Measurements from ENCODE around the gene BCAR3.
"Not testable (repeated sequence)": the region's sequence is repeated elsewhere in the genome, so short reads cannot be mapped to it uniquely, and the experiment has no call there.

The BCAR3 gene

DNA sequence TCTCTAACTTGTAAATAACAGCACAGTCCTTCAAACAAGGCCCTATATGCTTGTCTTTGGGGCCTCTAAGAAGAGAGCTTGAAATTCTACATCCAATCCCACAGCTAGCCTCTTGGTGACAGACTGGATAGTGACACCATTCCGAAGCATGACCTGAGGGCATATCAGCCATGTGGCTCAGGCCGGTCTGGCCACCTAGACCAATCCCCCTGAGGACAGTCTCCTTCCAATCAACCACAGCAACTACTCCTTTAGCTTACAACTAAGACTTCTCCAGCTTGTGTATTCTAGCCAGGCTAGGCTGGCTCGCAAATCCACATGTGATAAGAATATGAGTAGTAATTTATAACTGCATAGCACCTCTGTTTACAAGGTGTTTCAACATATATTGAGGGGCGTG lies 14.0 kb downstream of the BCAR3 start:
- WGBS: 79% methylated on average over 2 of the region's 4 CpGs
- no peak overlapping the region for H3K27ac ChIP-seq (ENCODE audit: low read depth, low read length)
- no peak overlapping the region for H3K4me3 ChIP-seq (ENCODE audit: low read length)
- no peaks in the 10 kb centered on the region for H3K27me3 ChIP-seq (ENCODE audit: insufficient read depth, low read length)
- H3K9me3 ChIP-seq (ENCODE audit: insufficient read depth, low read depth, low read length): no peaks in the 10 kb centered on the region
- peaks cover 12% of the 10 kb centered on the region for H3K4me1 ChIP-seq (ENCODE audit: insufficient read depth, low read length)
- H3K36me3 ChIP-seq (ENCODE audit: insufficient read depth, low read length): peaks cover 13% of the 10 kb centered on the region; the same call in 1 of the 2 replicates
- no peak overlapping the region for H3K9ac ChIP-seq (ENCODE audit: low read depth, low read length)

DNA sequence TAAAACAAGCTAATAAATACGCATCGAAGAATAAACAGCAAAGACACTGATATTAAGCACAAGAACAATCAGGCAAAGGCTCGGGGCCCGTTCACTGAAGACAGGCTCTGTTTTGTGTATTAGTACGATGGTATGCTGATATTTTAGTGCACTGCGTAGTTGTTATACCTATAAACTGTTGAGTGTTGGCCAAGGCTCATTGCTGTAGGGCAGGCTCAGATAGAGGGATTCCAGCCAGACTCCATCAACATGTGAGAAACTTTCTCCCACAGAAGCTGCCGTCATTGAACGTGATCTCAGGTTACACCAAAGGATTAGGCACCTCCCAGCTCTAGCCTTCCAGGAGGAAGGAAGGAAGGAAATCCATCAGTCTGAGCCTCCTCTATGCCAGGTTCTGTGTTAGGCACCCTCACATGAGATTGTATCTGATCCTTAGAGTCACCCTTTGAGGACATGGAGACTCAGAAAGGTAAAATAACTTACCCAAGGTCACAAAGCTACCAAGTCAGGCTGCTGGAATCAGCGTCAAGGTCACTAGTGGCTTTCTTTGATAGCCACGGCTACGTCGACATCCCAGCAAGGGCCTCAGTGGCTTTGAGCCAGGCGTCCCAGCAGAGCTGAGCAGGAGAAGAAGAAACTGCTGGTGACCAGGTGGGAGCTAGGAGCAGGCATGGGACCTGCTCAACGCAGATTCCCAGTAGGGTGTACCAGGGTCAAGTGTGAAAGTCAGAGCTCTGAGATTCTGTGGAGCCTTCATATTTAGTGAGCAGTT lies 14.8 kb downstream of the BCAR3 start:
- Histone ChIP-seq H3K9me3 (ENCODE audit: insufficient read depth, low read depth, low read length) (no peaks in the 10 kb centered on the region), H3K27ac (ENCODE audit: low read depth, low read length) (no peak overlapping the region), H3K4me1 (ENCODE audit: insufficient read depth, low read length) (peaks cover 18% of the 10 kb centered on the region), H3K27me3 (ENCODE audit: insufficient read depth, low read length) (no peaks in the 10 kb centered on the region), H3K4me3 (ENCODE audit: low read length) (no peak overlapping the region), H3K36me3 (ENCODE audit: insufficient read depth, low read length) (peaks cover 13% of the 10 kb centered on the region; the same call in 1 of the 2 replicates), H3K9ac (ENCODE audit: low read depth, low read length) (no peak overlapping the region)
- 85% methylated on average over 14 of the region's 14 CpGs for WGBS

- 71% methylated on average over 3 of the region's 3 CpGs for WGBS
- Histone ChIP-seq H3K9ac (ENCODE audit: low read depth, low read length) (no peak overlapping the region), H3K27me3 (ENCODE audit: insufficient read depth, low read length) (no peaks in the 10 kb centered on the region), H3K36me3 (ENCODE audit: insufficient read depth, low read length) (0 out of 2 replicates have a peak, but pooled peaks cover 5% of the 10 kb centered on the region), H3K9me3 (ENCODE audit: insufficient read depth, low read depth, low read length) (no peaks in the 10 kb centered on the region), H3K27ac (ENCODE audit: low read depth, low read length) (no peak overlapping the region), H3K4me3 (ENCODE audit: low read length) (no peak overlapping the region), H3K4me1 (ENCODE audit: insufficient read depth, low read length) (peaks cover 18% of the 10 kb centered on the region)
Observed at GRCh38 chr1:93665015-93665414, 16.6 kb downstream of the BCAR3 start.

GRCh38 chr1:93663208-93663614 lies 18.4 kb downstream of the BCAR3 start:
- H3K9ac ChIP-seq (ENCODE audit: low read depth, low read length): no peak overlapping the region
- peaks cover 18% of the 10 kb centered on the region for H3K4me1 ChIP-seq (ENCODE audit: insufficient read depth, low read length)
- no peak overlapping the region for H3K4me3 ChIP-seq (ENCODE audit: low read length)
- peaks cover 9% of the 10 kb centered on the region; the same call in 1 of the 2 replicates for H3K36me3 ChIP-seq (ENCODE audit: insufficient read depth, low read length)
- WGBS: 85% methylated on average over 2 of the region's 2 CpGs
- H3K27ac ChIP-seq (ENCODE audit: low read depth, low read length): no peak overlapping the region
- H3K27me3 ChIP-seq (ENCODE audit: insufficient read depth, low read length): no peaks in the 10 kb centered on the region
- no peaks in the 10 kb centered on the region for H3K9me3 ChIP-seq (ENCODE audit: insufficient read depth, low read depth, low read length)

DNA sequence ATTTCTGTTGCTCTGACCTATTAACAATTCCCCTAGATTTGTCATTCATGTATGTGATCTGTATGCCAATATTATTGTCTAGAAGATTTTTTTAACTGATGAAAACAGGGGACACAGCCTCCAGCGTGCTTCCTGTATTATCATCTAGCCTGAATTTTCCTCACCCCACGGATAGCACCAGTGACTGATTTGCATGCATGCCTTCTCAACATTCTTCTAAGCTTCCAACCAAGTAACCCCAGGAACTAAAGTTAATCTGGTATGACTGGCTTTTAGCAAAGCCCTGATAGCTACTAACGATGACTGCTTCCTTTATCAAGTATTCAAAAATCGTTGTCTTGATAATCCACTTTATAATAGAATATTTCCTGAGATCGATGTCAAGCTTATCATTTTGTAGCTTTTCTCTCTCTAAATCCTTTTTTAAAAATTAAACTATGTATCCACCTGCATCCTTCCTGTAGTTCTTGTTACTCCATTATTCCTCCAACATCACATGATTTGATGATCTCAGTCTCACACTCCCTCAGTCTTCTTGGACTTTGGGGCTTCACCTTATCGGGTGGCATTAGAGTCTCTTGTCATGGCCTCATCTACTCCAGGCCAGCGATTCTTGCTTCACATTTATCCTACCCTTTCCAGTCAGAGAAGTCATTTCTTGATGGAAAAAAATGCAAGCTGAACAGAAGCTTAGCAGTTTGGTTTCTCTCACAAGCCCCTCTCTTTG lies 19.0 kb downstream of the BCAR3 start:
- Histone ChIP-seq H3K27ac (ENCODE audit: low read depth, low read length) (peak overlapping the region; percentile 17; the same call in 1 of the 2 replicates), H3K9ac (ENCODE audit: low read depth, low read length) (no peak overlapping the region), H3K9me3 (ENCODE audit: insufficient read depth, low read depth, low read length) (no peaks in the 10 kb centered on the region), H3K36me3 (ENCODE audit: insufficient read depth, low read length) (peaks cover 9% of the 10 kb centered on the region; the same call in 1 of the 2 replicates), H3K4me1 (ENCODE audit: insufficient read depth, low read length) (peaks cover 18% of the 10 kb centered on the region), H3K27me3 (ENCODE audit: insufficient read depth, low read length) (no peaks in the 10 kb centered on the region), H3K4me3 (ENCODE audit: low read length) (no peak overlapping the region)
- 78% methylated on average over 7 of the region's 7 CpGs for WGBS

GRCh38 chr1:93661829-93662474 lies 19.7 kb downstream of the BCAR3 start:
- H3K27ac ChIP-seq (ENCODE audit: low read depth, low read length): peak overlapping the region; percentile 17

DNA sequence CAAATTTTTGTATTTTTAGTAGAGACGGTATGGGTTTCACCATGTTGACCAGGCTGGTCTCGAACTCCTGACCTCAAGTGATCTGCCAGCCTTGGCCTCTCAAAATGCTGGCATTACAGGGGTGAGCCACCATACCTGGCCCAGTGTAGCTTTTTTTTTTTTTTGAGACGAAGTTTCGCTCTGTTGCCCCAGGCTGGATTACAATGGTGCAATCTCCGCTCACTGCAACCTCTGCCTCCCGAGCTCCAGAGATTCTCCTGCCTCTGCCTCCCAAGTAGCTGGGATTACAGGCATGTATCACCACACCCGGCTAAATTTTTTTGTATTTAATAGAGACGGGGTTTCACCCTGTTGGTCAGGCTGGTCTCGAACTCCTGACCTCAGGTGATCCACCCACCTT lies 20.3 kb downstream of the BCAR3 start:
- H3K4me1 ChIP-seq (ENCODE audit: insufficient read depth, low read length): peaks cover 11% of the 10 kb centered on the region
- WGBS: 96% methylated on average over 9 of the region's 9 CpGs
- not testable (repeated sequence) for H3K4me3 ChIP-seq (ENCODE audit: low read length); H3K9me3 ChIP-seq (ENCODE audit: insufficient read depth, low read depth, low read length); H3K36me3 ChIP-seq (ENCODE audit: insufficient read depth, low read length); H3K27me3 ChIP-seq (ENCODE audit: insufficient read depth, low read length); H3K9ac ChIP-seq (ENCODE audit: low read depth, low read length); H3K27ac ChIP-seq (ENCODE audit: low read depth, low read length)

More at GRCh38 chr1:93661829-93662474, 19.7 kb downstream of the BCAR3 start:
- WGBS: 80% methylated on average over 6 of the region's 7 CpGs
- H3K4me1 ChIP-seq (ENCODE audit: insufficient read depth, low read length): peaks cover 16% of the 10 kb centered on the region
- peaks cover 9% of the 10 kb centered on the region; the same call in 1 of the 2 replicates for H3K36me3 ChIP-seq (ENCODE audit: insufficient read depth, low read length)
- H3K9me3 ChIP-seq (ENCODE audit: insufficient read depth, low read depth, low read length): no peaks in the 10 kb centered on the region
- H3K9ac ChIP-seq (ENCODE audit: low read depth, low read length): peak overlapping the region; percentile 0; the same call in 1 of the 2 replicates
- H3K4me3 ChIP-seq (ENCODE audit: low read length): no peak overlapping the region
- H3K27me3 ChIP-seq (ENCODE audit: insufficient read depth, low read length): no peaks in the 10 kb centered on the region

- H3K36me3 ChIP-seq (ENCODE audit: insufficient read depth, low read length): peaks cover 9% of the 10 kb centered on the region; the same call in 1 of the 2 replicates
- H3K9me3 ChIP-seq (ENCODE audit: insufficient read depth, low read depth, low read length): no peaks in the 10 kb centered on the region
- H3K27ac ChIP-seq (ENCODE audit: low read depth, low read length): no peak overlapping the region
- H3K4me3 ChIP-seq (ENCODE audit: low read length): no peak overlapping the region
- H3K9ac ChIP-seq (ENCODE audit: low read depth, low read length): no peak overlapping the region
- peaks cover 10% of the 10 kb centered on the region; the same call in 1 of the 2 replicates for H3K4me1 ChIP-seq (ENCODE audit: insufficient read depth, low read length)
- no peaks in the 10 kb centered on the region for H3K27me3 ChIP-seq (ENCODE audit: insufficient read depth, low read length)
- 96% methylated on average over 5 of the region's 9 CpGs for WGBS
Observed at GRCh38 chr1:93659822-93660503, 21.7 kb downstream of the BCAR3 start.

GRCh38 chr1:93658188-93658587 lies 23.4 kb downstream of the BCAR3 start:
- 98% methylated on average over 5 of the region's 5 CpGs for WGBS
- H3K9me3 ChIP-seq (ENCODE audit: insufficient read depth, low read depth, low read length): no peaks in the 10 kb centered on the region
- no peaks in the 10 kb centered on the region for H3K27me3 ChIP-seq (ENCODE audit: insufficient read depth, low read length)
- H3K4me1 ChIP-seq (ENCODE audit: insufficient read depth, low read length): peaks cover 5% of the 10 kb centered on the region; the same call in 1 of the 2 replicates
- H3K4me3 ChIP-seq (ENCODE audit: low read length): no peak overlapping the region
- H3K36me3 ChIP-seq (ENCODE audit: insufficient read depth, low read length): peaks cover 8% of the 10 kb centered on the region; the same call in 1 of the 2 replicates
- no peak overlapping the region for H3K9ac ChIP-seq (ENCODE audit: low read depth, low read length)
- no peak overlapping the region for H3K27ac ChIP-seq (ENCODE audit: low read depth, low read length)

DNA sequence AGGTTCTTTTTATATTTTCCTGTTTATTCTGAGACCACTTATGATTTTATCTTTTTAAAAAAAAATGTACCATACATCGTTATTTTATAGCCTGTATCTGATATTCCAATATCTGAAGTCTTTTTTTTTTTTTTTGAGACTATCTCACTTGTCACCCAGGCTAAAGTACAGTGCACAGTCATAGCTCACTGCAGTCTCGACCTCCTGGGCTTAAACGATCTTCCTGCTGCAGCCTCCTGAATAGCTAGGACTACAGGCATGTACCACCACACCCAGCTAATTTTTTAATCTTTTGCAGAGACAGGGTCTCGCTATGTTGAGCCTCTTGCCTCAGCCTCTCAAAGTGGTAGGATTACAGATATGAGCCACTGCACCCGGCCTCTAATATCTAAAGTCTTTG lies 25.1 kb downstream of the BCAR3 start:
- H3K9ac ChIP-seq (ENCODE audit: low read depth, low read length): no peak overlapping the region
- H3K36me3 ChIP-seq (ENCODE audit: insufficient read depth, low read length): peaks cover 5% of the 10 kb centered on the region; the same call in 1 of the 2 replicates
- H3K4me3 ChIP-seq (ENCODE audit: low read length): no peak overlapping the region
- WGBS: 93% methylated on average over 5 of the region's 5 CpGs
- no peak overlapping the region for H3K27ac ChIP-seq (ENCODE audit: low read depth, low read length)
- H3K9me3 ChIP-seq (ENCODE audit: insufficient read depth, low read depth, low read length): no peaks in the 10 kb centered on the region
- H3K4me1 ChIP-seq (ENCODE audit: insufficient read depth, low read length): no peaks in the 10 kb centered on the region
- no peaks in the 10 kb centered on the region for H3K27me3 ChIP-seq (ENCODE audit: insufficient read depth, low read length)

All from HUES64 (cell line).